GM12878 (cell line): ENCODE measurements around the gene NIPAL4. TPM values are rescaled to one million over a fixed set of nuclear protein-coding genes. Genes with fewer than 3 reads are reported as not detected.

Experiments
- ATAC-seq: fragments of 200-7000 bp; cut with Tn5 transposase; 3 replicates; pipeline ENCODE4 v1.9.1; 2020; ENCODE audit warnings: mild to moderate bottlenecking, moderate library complexity
- BruUV-seq: library from RNA; stranded (reverse); fragments of 400-500 nt; replicated peaks from 2 replicates; lab custom pipeline; 2021; lab: Mats Ljungman, UMichigan
- CTCF ChIA-PET: fragments of 300-600 bp; sonication (Branson Sonifier 250); formaldehyde crosslinking; extraction: SDS; loops from one replicate; lab custom pipeline; 2021; ENCODE audit warnings: inconsistent platforms; lab: Yijun Ruan, JAX
- POLR2A ChIA-PET: fragments of 350-600 bp; formaldehyde crosslinking; extraction: SDS; loops from one replicate; lab custom pipeline; 2021; ENCODE audit warnings: inconsistent platforms; lab: Charles Lee
- RAD21 ChIA-PET: fragments of 300-600 bp; sonication (Branson Sonifier 250); formaldehyde crosslinking; loops from one replicate; lab custom pipeline; 2023; ENCODE audit warnings: antibody characterized with exemption; ENCODE audit not compliant: unreplicated experiment; lab: Charles Lee
- SMC1A ChIA-PET: fragments of 300-600 bp; sonication (Branson Sonifier 250); formaldehyde crosslinking; loops from one replicate; lab custom pipeline; 2023; ENCODE audit not compliant: unreplicated experiment, uncharacterized antibody; lab: Charles Lee
- DNase-seq: peaks from one replicate; pipeline ENCODE4 v3.0.0-alpha.2; 2011; ENCODE audit warnings: low read depth, low spot score
- FAIRE-seq: peaks from 3 replicates; lab custom pipeline; 2011; peaks lifted over from hg19 to GRCh38; lab: Jason Lieb, UNC
- H2AFZ ChIP-seq: 2 replicates; pipeline ENCODE4 v1.6.0; 2011; ENCODE audit warnings: low read depth, low read length, control low read depth; ENCODE audit not compliant: control insufficient read depth
- H3K27ac ChIP-seq: 2 replicates; pipeline ENCODE4 v1.5.1; 2011; ENCODE audit warnings: control low read depth; ENCODE audit not compliant: control insufficient read depth, insufficient read depth
- H3K27me3 ChIP-seq, 2 experiments: replicated peaks in 1 of 2; 2 replicates each; pipeline versions ENCODE4 v1.6.0 to v1.6.1; 2011; ENCODE audit warnings: low read length in 1 of 2; ENCODE audit not compliant: control insufficient read depth in 2 of 2, insufficient read depth in 2 of 2
- H3K36me3 ChIP-seq, 2 experiments: 2 replicates each; pipeline ENCODE4 v1.5.1; 2011; ENCODE audit warnings: low read length in 1 of 2; ENCODE audit not compliant: control insufficient read depth in 2 of 2, insufficient read depth in 2 of 2
- H3K4me1 ChIP-seq: 2 replicates; pipeline ENCODE4 v1.6.1; 2011; ENCODE audit warnings: mild to moderate bottlenecking, low read length, moderate library complexity, mixed read lengths; ENCODE audit not compliant: control insufficient read depth, insufficient read depth
- H3K4me2 ChIP-seq: 2 replicates; pipeline ENCODE4 v1.6.0; 2011; ENCODE audit warnings: control low read depth; ENCODE audit not compliant: control insufficient read depth, insufficient read depth
- H3K4me3 ChIP-seq: fragments of 200-600 bp; sonication (generic); 2 replicates; pipeline ENCODE4 v1.5.1; 2016
- H3K79me2 ChIP-seq: 2 replicates; pipeline ENCODE4 v1.6.0; 2011; ENCODE audit warnings: low read length; ENCODE audit not compliant: control insufficient read depth, insufficient read depth
- H3K9ac ChIP-seq: 2 replicates; pipeline ENCODE4 v1.8.0; 2011; ENCODE audit warnings: low read length, control low read depth, mixed read lengths; ENCODE audit not compliant: control insufficient read depth, insufficient read depth
- H3K9me3 ChIP-seq: replicated peaks from 3 replicates; pipeline ENCODE4 v1.5.1; 2011; ENCODE audit warnings: mild to moderate bottlenecking, low read length; ENCODE audit not compliant: control insufficient read depth, insufficient read depth
- H4K20me1 ChIP-seq: 2 replicates; pipeline ENCODE4 v1.6.0; 2011; ENCODE audit not compliant: control insufficient read depth, insufficient read depth
- CHD1 ChIP-seq: IDR thresholded peaks from 2 replicates; pipeline ENCODE4 v1.6.1; 2012; ENCODE audit warnings: low read depth, low read length, improper control_type of control experiment
- TCF7 ChIP-seq: IDR thresholded peaks from 2 replicates; pipeline ENCODE4 v1.6.1; 2014; ENCODE audit warnings: antibody characterized with exemption, borderline replicate concordance
- ZNF622 ChIP-seq: fragments of 450-650 bp; IDR thresholded peaks from 2 replicates; pipeline ENCODE4 v1.6.1; 2017; ENCODE audit warnings: mild to moderate bottlenecking, inconsistent platforms
- WGBS: methylation state at CpG from one replicate; pipeline ENCODE4 v1.1.6; 2016; ENCODE audit warnings: low lambda C conversion rate; ENCODE audit not compliant: insufficient replicate concordance, insufficient coverage; ENCODE audit errors: missing lambda C conversion rate; 5-methylcytosine and 5-hydroxymethylcytosine counted together
- in situ Hi-C: fragments of 300-500 bp; cut with MboI; formaldehyde crosslinking; loops from 9 replicates; pipeline ENCODE4 v1.14.3; 2018; ENCODE audit warnings: mixed read lengths
- intact Hi-C: fragments of 100-400 bp; cut with micrococcal nuclease; formaldehyde crosslinking; loops from one replicate; pipeline ENCODE4 v1.14.2; 2022; ENCODE audit not compliant: unreplicated experiment
- polyA plus RNA-seq, 11 experiments: library from polyadenylated mRNA; depleted of rRNA in 4 of 11; unstranded in 6 of 11; stranded (reverse) in 5 of 11; fragments of >200 nt; fragmentation: Nextera tagmentation in 4 of 11; fragmentation: Illumina TruSeq in 1 of 11; extraction: Ambion mirVana in 4 of 11; extraction: Trizol in 1 of 11; gene quantifications; 1 replicate in 1 of 11; 2 replicates in 10 of 11; pipeline versions ENCODE4 v1.2.1 to v1.2.3, GENCODE V29; 2011 to 2016; ENCODE audit warnings: inconsistent platforms in 2 of 11, missing spikeins in 2 of 11, low read depth in 1 of 11
- total RNA-seq, 4 experiments: library from RNA; depleted of rRNA in 3 of 4; stranded (reverse); fragments of >200 nt in 3 of 4; fragmentation: Illumina TruSeq in 1 of 4; extraction: Trizol in 1 of 4; gene quantifications; 2 replicates each; pipeline versions ENCODE4 v1.2.1 to v1.2.3, GENCODE V29; 2013 to 2021

NIPAL4 gene
- total and polyA plus RNA-seq, 10 of the 15 experiments (the other 5 are each of a cell fraction or from before 2014, with no cell fraction given), result 0.11 to 15.5 (median 5.9) TPM

GRCh38 chr5:157523976-157524375 is 64.0 kb downstream of the NIPAL4 start:
- Histone ChIP-seq H2AFZ (no peak overlapping the region), H3K9ac (no peak overlapping the region), H3K4me1 (peaks cover 19% of the 10 kb centered on the region), H3K27me3 (no peaks in the 10 kb centered on the region), H3K27ac (no peak overlapping the region), H3K36me3 (peaks cover 6 to 15% of the 10 kb centered on the region in 2 experiments), H3K4me2 (no peak overlapping the region), H3K4me3 (no peak overlapping the region), H3K79me2 (no peaks in the 10 kb centered on the region), H3K9me3 (no peaks in the 10 kb centered on the region; the same call in 2 of the 3 replicates), H4K20me1 (no peaks in the 10 kb centered on the region)
- in situ Hi-C loops (no loop called here), intact Hi-C loops (no loop called here)
- 61% methylated on average over 4 of the region's 4 CpGs for WGBS
- ChIA-PET SMC1A (interaction anchor here (1.2 to 2.8 kb wide), 5 partner anchors 11 to 29 kb away, joined by 3 to 12 read pairs (median 4); no protein-coding TSS in a partner anchor), POLR2A (interaction anchor here (0.5 to 1.6 kb wide), 4 partner anchors 11 to 314 kb away, joined by 3 to 4 read pairs (median 3); no protein-coding TSS in a partner anchor), RAD21 (interaction anchor here (1.5 kb wide), 1 partner anchor 22 kb away, joined by 3 read pairs; no protein-coding TSS in a partner anchor), CTCF (interaction anchor here (1.1 kb wide), 1 partner anchor 14 kb away, joined by 3 read pairs; no protein-coding TSS in a partner anchor)
- BruUV-seq, result no TSS peak
- no peak for FAIRE-seq
- ATAC-seq, result no peak
- no peak for DNase-seq
- TF ChIP-seq ZNF622 (no peak), TCF7 (no peak), CHD1 (no peak)

Other genes with a start within 250 kb of the NIPAL4 start
- gene CYFIP2, start 194.1 kb upstream of the NIPAL4 start, total RNA-seq (2014; rRNA removed), result 105 TPM in 2 replicates
- gene CYFIP2, start 194.1 kb upstream of the NIPAL4 start, total RNA-seq (2014; rRNA removed; fragmentation: Illumina TruSeq; extraction: Trizol), result 71.3 and 72.6 TPM in 2 replicates
- gene CYFIP2, start 194.1 kb upstream of the NIPAL4 start, total RNA-seq (2021), result 157 and 173 TPM in 2 replicates
- gene CYFIP2, start 194.1 kb upstream of the NIPAL4 start, polyA plus RNA-seq (2011; rRNA removed), result 34.7 and 54.2 TPM in 2 replicates
- 71.6 and 87.8 TPM in 2 replicates for gene CYFIP2, start 194.1 kb upstream of the NIPAL4 start, polyA plus RNA-seq (2014; fragmentation: Illumina TruSeq; extraction: Trizol)
- 10 to 100 TPM; 43.4 to 68.6 TPM for gene CYFIP2, start 194.1 kb upstream of the NIPAL4 start, polyA plus RNA-seq (2014; fragmentation: Nextera tagmentation; extraction: Ambion mirVana)
- 104 and 111 TPM in 2 replicates for gene CYFIP2, start 194.1 kb upstream of the NIPAL4 start, polyA plus RNA-seq (2014; rRNA removed)
- 100 to 1,000 TPM; 136 to 138 TPM for gene CYFIP2, start 194.1 kb upstream of the NIPAL4 start, polyA plus RNA-seq (2016; fragmentation: Nextera tagmentation; extraction: Ambion mirVana)
- gene ADAM19, start 115.6 kb downstream of the NIPAL4 start, total RNA-seq (2014; rRNA removed), result 47.0 and 50.9 TPM in 2 replicates
- 33.5 and 37.1 TPM in 2 replicates for gene ADAM19, start 115.6 kb downstream of the NIPAL4 start, total RNA-seq (2014; rRNA removed; fragmentation: Illumina TruSeq; extraction: Trizol)
- 87.3 and 92.8 TPM in 2 replicates for gene ADAM19, start 115.6 kb downstream of the NIPAL4 start, total RNA-seq (2021)
- gene ADAM19, start 115.6 kb downstream of the NIPAL4 start, polyA plus RNA-seq (2011; rRNA removed), result 19.3 and 26.1 TPM in 2 replicates
- gene ADAM19, start 115.6 kb downstream of the NIPAL4 start, polyA plus RNA-seq (2014; fragmentation: Illumina TruSeq; extraction: Trizol), result 40.6 and 48.5 TPM in 2 replicates
- gene ADAM19, start 115.6 kb downstream of the NIPAL4 start, polyA plus RNA-seq (2014; fragmentation: Nextera tagmentation; extraction: Ambion mirVana), result 10 to 100 TPM; 16.0 to 24.4 TPM
- gene ADAM19, start 115.6 kb downstream of the NIPAL4 start, polyA plus RNA-seq (2014; rRNA removed), result 40.9 and 43.0 TPM in 2 replicates
- 10 to 100 TPM; 52.4 to 59.3 TPM for gene ADAM19, start 115.6 kb downstream of the NIPAL4 start, polyA plus RNA-seq (2016; fragmentation: Nextera tagmentation; extraction: Ambion mirVana)
- gene SOX30, start 192.2 kb downstream of the NIPAL4 start, total RNA-seq (2014; rRNA removed), result 0.11 TPM in 1 of 2 replicates, not detected in the other
- 0.09 TPM in 1 of 2 replicates, not detected in the other for gene SOX30, start 192.2 kb downstream of the NIPAL4 start, total RNA-seq (2014; rRNA removed; fragmentation: Illumina TruSeq; extraction: Trizol)
- gene SOX30, start 192.2 kb downstream of the NIPAL4 start, total RNA-seq (2021), result 0.11 and 0.13 TPM in 2 replicates
- 0.06 and 0.11 TPM in 2 replicates for gene SOX30, start 192.2 kb downstream of the NIPAL4 start, polyA plus RNA-seq (2011; rRNA removed)
- gene SOX30, start 192.2 kb downstream of the NIPAL4 start, polyA plus RNA-seq (2014; fragmentation: Illumina TruSeq; extraction: Trizol), result 0.10 TPM in 1 of 2 replicates, not detected in the other
- gene SOX30, start 192.2 kb downstream of the NIPAL4 start, polyA plus RNA-seq (2014; fragmentation: Nextera tagmentation; extraction: Ambion mirVana), result under 1 TPM; 0.06 to 0.07 TPM
- 0.08 TPM in 1 of 2 replicates, not detected in the other for gene SOX30, start 192.2 kb downstream of the NIPAL4 start, polyA plus RNA-seq (2014; rRNA removed)
- gene SOX30, start 192.2 kb downstream of the NIPAL4 start, polyA plus RNA-seq (2016; fragmentation: Nextera tagmentation; extraction: Ambion mirVana), result under 1 TPM; 0.09 to 0.32 TPM
- not detected in 2 replicates for gene C5orf52, start 211.3 kb downstream of the NIPAL4 start, total RNA-seq (2014; rRNA removed)
- not detected in 2 replicates for gene C5orf52, start 211.3 kb downstream of the NIPAL4 start, total RNA-seq (2014; rRNA removed; fragmentation: Illumina TruSeq; extraction: Trizol)
- not detected in 2 replicates for gene C5orf52, start 211.3 kb downstream of the NIPAL4 start, total RNA-seq (2021)
- not detected in 2 replicates for gene C5orf52, start 211.3 kb downstream of the NIPAL4 start, polyA plus RNA-seq (2011; rRNA removed)
- not detected in 2 replicates for gene C5orf52, start 211.3 kb downstream of the NIPAL4 start, polyA plus RNA-seq (2014; fragmentation: Illumina TruSeq; extraction: Trizol)
- not detected for gene C5orf52, start 211.3 kb downstream of the NIPAL4 start, polyA plus RNA-seq (2014; fragmentation: Nextera tagmentation; extraction: Ambion mirVana)
- gene C5orf52, start 211.3 kb downstream of the NIPAL4 start, polyA plus RNA-seq (2014; rRNA removed), result not detected in 2 replicates
- not detected for gene C5orf52, start 211.3 kb downstream of the NIPAL4 start, polyA plus RNA-seq (2016; fragmentation: Nextera tagmentation; extraction: Ambion mirVana)